Heart left ventricle (tissue), 13 donors: ENCODE measurements around the gene MLIP.

Experiments used
- POLR2A ChIP-seq, 2 donors: fragments of 450-650 bp; IDR thresholded peaks; one replicate each; pipeline ENCODE4 v1.6.1; 2017; ENCODE audit warnings: antibody characterized with exemption in 2 of 2, mild to moderate bottlenecking in 2 of 2, moderate library complexity in 2 of 2
- TF ChIP-seq, protein P1 (sequence below), 12 donors: fragments of 200-600 bp; sonication (generic) in 4 of 12; IDR thresholded peaks; one replicate each; pipeline versions ENCODE4 v1.5.0 to v1.8.0; 2018 to 2022; ENCODE audit warnings: antibody characterized with exemption in 12 of 12, mild to moderate bottlenecking in 5 of 12
- donor health status: ischemic (EF 13 %, LVEDD 7.1; RV severe dilation, severe dysfunction).
- donor health status: DM: no; HTN: yes; CAD: no.
- donor health status: DM: no; HTN: no; CAD: no.
- donor health status: ischemic (EF 25% LVEDD 6.9; RV normal size, moderate dysfunction).
- donor health status: ischemic (EF 25% LVEDD 5.7; RV mildly dilated, moderate dysfunction).
- donor health status: ischemic (EF 35%, LVEDD 5.7; RV mildly dilated, moderate dysfunction).
- donor health status: nonischemic (EF 11% LVEDD 7.7; RV severe dilation, severe dysfunction).
- donor health status: DM: yes; HTN: yes; CAD: no.
- donor health status: PGD.
- donor health status: ischemic (EF 29% LVEDD 5.4; RV normal size, mild dysfunction).
- donor health status: nonischemic (EF 23%, LVEDD 6.1; RV moderate dilation, normal function).

DNA sequence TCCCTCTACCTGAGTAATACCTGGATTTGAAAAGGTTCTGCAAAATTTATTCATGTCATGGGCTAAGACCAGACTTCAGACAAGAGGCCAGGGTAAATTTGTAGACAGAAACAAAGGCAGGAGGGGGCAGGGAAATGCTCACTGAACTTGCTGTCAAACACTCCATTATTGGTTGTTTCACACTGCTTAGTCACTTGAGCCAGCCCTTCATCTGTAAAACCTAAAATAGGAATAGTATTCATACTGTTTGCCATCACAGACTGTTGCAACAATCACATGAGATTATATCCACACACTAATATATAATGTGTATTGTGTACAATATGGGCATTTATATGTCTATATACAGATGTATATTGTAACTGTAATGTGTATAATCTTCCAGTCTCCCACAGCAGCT lies 190.5 kb downstream of the MLIP start:
- TF ChIP-seq, protein P1, sequence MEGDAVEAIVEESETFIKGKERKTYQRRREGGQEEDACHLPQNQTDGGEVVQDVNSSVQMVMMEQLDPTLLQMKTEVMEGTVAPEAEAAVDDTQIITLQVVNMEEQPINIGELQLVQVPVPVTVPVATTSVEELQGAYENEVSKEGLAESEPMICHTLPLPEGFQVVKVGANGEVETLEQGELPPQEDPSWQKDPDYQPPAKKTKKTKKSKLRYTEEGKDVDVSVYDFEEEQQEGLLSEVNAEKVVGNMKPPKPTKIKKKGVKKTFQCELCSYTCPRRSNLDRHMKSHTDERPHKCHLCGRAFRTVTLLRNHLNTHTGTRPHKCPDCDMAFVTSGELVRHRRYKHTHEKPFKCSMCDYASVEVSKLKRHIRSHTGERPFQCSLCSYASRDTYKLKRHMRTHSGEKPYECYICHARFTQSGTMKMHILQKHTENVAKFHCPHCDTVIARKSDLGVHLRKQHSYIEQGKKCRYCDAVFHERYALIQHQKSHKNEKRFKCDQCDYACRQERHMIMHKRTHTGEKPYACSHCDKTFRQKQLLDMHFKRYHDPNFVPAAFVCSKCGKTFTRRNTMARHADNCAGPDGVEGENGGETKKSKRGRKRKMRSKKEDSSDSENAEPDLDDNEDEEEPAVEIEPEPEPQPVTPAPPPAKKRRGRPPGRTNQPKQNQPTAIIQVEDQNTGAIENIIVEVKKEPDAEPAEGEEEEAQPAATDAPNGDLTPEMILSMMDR (IDR thresholded peaks at IDR 0.05): no peak
- TF ChIP-seq POLR2A (IDR thresholded peaks at IDR 0.05): no peak
